Glutamatergic neuron (in vitro differentiated cells): ENCODE data around the gene LRTM1. TPM values are rescaled to one million over a fixed set of nuclear protein-coding genes. Genes with fewer than 3 reads are reported as not detected.

ENCODE experiments used
- DNase-seq: peaks from one replicate; pipeline ENCODE4 v3.0.0; 2022
- H3K27ac Mint-ChIP-seq: one replicate; pipeline ENCODE4 v1.8.0; 2020; ENCODE audit warnings: mild to moderate bottlenecking, mixed read lengths, inconsistent platforms; ENCODE audit not compliant: unreplicated experiment
- H3K27me3 Mint-ChIP-seq: one replicate; pipeline ENCODE4 v1.8.0; 2020; ENCODE audit warnings: mild to moderate bottlenecking, moderate library complexity, mixed read lengths, inconsistent platforms; ENCODE audit not compliant: unreplicated experiment
- H3K36me3 Mint-ChIP-seq: one replicate; pipeline ENCODE4 v1.8.0; 2020; ENCODE audit warnings: mild to moderate bottlenecking, mixed read lengths, inconsistent platforms; ENCODE audit not compliant: unreplicated experiment
- H3K4me1 Mint-ChIP-seq: one replicate; pipeline ENCODE4 v1.8.0; 2020; ENCODE audit warnings: mild to moderate bottlenecking, low read depth, mixed read lengths, inconsistent platforms; ENCODE audit not compliant: unreplicated experiment
- H3K4me3 Mint-ChIP-seq: one replicate; pipeline ENCODE4 v1.8.0; 2020; ENCODE audit warnings: mild to moderate bottlenecking, mixed read lengths, inconsistent platforms; ENCODE audit not compliant: unreplicated experiment
- H3K9me3 Mint-ChIP-seq: one replicate; pipeline ENCODE4 v1.8.0; 2020; ENCODE audit warnings: mild to moderate bottlenecking, moderate library complexity, mixed read lengths, inconsistent platforms; ENCODE audit not compliant: unreplicated experiment
- CTCF ChIP-seq: fragments of 200-600 bp; sonication (generic); IDR thresholded peaks from one replicate; pipeline ENCODE4 v1.5.0; 2021; ENCODE audit not compliant: partially characterized antibody, unreplicated experiment
- total RNA-seq: library from RNA; stranded (reverse); fragmentation: NEBNext Ultra II Directional; extraction: Animal tissue kit (Norgen Biotek cat#: 25700); gene quantifications from one replicate; pipeline ENCODE4 v1.2.1, GENCODE V29; 2021; ENCODE audit not compliant: unreplicated experiment

The LRTM1 gene
- total RNA-seq, 1 donor from 2014 or later, result not detected

GRCh38 chr3:54914180-54914579, 13.7 kb downstream of the LRTM1 start:
- TF ChIP-seq CTCF, result no peak
- Mint-ChIP-seq H3K36me3 (peaks cover 5% of the 10 kb centered on the region), H3K9me3 (no peaks in the 10 kb centered on the region), H3K4me3 (no peak overlapping the region), H3K4me1 (no peaks in the 10 kb centered on the region), H3K27me3 (peaks cover 2% of the 10 kb centered on the region), H3K27ac (no peak overlapping the region)
- no peak for DNase-seq

DNA sequence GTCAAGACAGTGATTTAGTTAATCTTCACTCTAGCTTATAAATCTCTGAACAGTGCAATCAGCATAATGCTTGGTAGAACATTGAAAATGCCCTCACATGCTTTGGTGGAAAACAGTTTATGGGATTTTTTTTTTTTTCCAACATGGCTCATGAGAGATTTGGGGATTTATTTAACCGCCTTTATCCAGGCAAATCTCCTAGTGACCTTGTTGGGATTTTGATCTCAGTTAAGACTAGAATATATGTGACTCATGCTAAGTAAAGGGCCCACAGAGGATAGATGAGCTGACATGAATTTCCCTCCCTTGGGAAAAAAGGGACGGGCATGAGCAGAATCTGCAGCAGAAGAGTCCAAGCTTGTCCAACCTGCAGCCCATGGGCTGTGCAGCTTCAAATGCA, 18.7 kb downstream of the LRTM1 start:
- DNase-seq, result no peak
- no peaks in the 10 kb centered on the region for H3K4me1 Mint-ChIP-seq
- no peak overlapping the region for H3K27ac Mint-ChIP-seq
- peaks cover 4% of the 10 kb centered on the region for H3K27me3 Mint-ChIP-seq
- H3K36me3 Mint-ChIP-seq, result peaks cover 5% of the 10 kb centered on the region
- H3K9me3 Mint-ChIP-seq, result no peaks in the 10 kb centered on the region
- TF ChIP-seq CTCF, result no peak
- no peak overlapping the region for H3K4me3 Mint-ChIP-seq

GRCh38 chr3:54906763-54907162, 21.1 kb downstream of the LRTM1 start:
- no peaks in the 10 kb centered on the region for H3K9me3 Mint-ChIP-seq
- H3K36me3 Mint-ChIP-seq, result no peaks in the 10 kb centered on the region
- no peak overlapping the region for H3K27ac Mint-ChIP-seq
- TF ChIP-seq CTCF, result no peak
- no peaks in the 10 kb centered on the region for H3K4me1 Mint-ChIP-seq
- H3K27me3 Mint-ChIP-seq, result peaks cover 4% of the 10 kb centered on the region
- no peak for DNase-seq
- no peak overlapping the region for H3K4me3 Mint-ChIP-seq

- DNase-seq, result no peak
- H3K36me3 Mint-ChIP-seq, result no peaks in the 10 kb centered on the region
- H3K4me1 Mint-ChIP-seq, result peaks cover 6% of the 10 kb centered on the region
- no peak overlapping the region for H3K27ac Mint-ChIP-seq
- H3K4me3 Mint-ChIP-seq, result no peak overlapping the region
- TF ChIP-seq CTCF, result no peak
- H3K9me3 Mint-ChIP-seq, result no peaks in the 10 kb centered on the region
- H3K27me3 Mint-ChIP-seq, result peaks cover 2% of the 10 kb centered on the region
Observed at GRCh38 chr3:54905920-54906319, 21.9 kb downstream of the LRTM1 start.

DNA sequence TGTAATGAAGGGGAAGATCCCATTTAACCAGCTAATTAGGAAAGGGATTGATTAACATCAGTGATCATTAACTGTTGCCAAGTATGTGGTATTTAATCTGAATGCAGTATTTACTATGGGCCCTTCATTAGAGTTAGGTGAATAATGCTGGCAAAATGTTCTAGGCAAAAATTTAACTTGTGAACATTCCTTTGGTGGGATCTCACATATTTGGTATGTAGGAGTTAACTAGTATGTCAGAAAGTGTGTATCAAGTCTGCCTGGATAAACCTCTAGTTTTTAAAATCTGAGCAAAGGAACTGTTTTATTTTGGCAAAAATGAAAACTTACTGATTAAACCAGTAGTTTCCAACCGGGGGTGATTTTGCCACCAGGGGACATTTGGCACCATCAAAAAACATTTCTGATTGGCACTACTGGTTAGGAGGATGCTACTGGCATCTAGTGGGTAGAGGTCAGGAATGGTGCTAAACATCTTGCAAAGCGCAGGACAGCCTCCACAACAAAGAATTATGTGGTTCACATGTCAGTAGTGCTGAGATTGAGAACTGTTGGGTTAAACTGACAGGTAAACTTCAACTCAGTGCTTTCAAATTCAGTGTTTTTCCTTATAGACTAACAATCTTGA, 22.5 kb downstream of the LRTM1 start:
- DNase-seq, result no peak
- no peak overlapping the region for H3K4me3 Mint-ChIP-seq
- no peaks in the 10 kb centered on the region for H3K9me3 Mint-ChIP-seq
- H3K4me1 Mint-ChIP-seq, result peaks cover 9% of the 10 kb centered on the region
- H3K27ac Mint-ChIP-seq, result no peak overlapping the region
- peaks cover 2% of the 10 kb centered on the region for H3K27me3 Mint-ChIP-seq
- no peak for TF ChIP-seq CTCF
- H3K36me3 Mint-ChIP-seq, result no peaks in the 10 kb centered on the region
